Measurements from ENCODE around the gene UPK3BL1. TPM values are rescaled to one million over a fixed set of nuclear protein-coding genes. Genes with fewer than 3 reads are reported as not detected.
"Not testable (repeated sequence)": the region's sequence is repeated elsewhere in the genome, so short reads cannot be mapped to it uniquely, and the experiment has no call there.

UPK3BL1 gene
- total and polyA plus RNA-seq, 2 of the 8 experiments (the other 6 are each of a cell fraction or from before 2014, with no cell fraction given): 6.4 to 16.1 TPM

GRCh38 chr7:102611675-102612325 is 30.8 kb downstream of the UPK3BL1 start:
- H3K27ac ChIP-seq (ENCODE audit: low read depth, low read length); H3K9me3 ChIP-seq (ENCODE audit: insufficient read depth in 2 of 2, low read depth in 1 of 2, low read length in 1 of 2); H3K79me2 ChIP-seq (ENCODE audit: control insufficient read depth in 1 of 2, insufficient read depth in 2 of 2, low read length in 2 of 2); H3K9ac ChIP-seq (replicated peaks in 1 of 4; ENCODE audit: extremely low read depth in 1 of 4, low read depth in 3 of 4, low read length in 3 of 4); H3K14ac ChIP-seq (ENCODE audit: insufficient read length); H3K56ac ChIP-seq (replicated peaks; ENCODE audit: insufficient read length, low read depth, low read length); H2AK5ac ChIP-seq (ENCODE audit: low read depth, low read length); H3K4me2 ChIP-seq (ENCODE audit: insufficient read depth in 1 of 2, low read depth in 2 of 2, low read length in 2 of 2); H2BK12ac ChIP-seq (ENCODE audit: low read depth, low read length); H3K4ac ChIP-seq (replicated peaks; ENCODE audit: insufficient read length, low read depth, low read length); FAIRE-seq; H2BK20ac ChIP-seq (ENCODE audit: low read length); H3K79me1 ChIP-seq (ENCODE audit: low read depth, low read length); H3K23me2 ChIP-seq (ENCODE audit: low read depth, low read length); H3K4me1 ChIP-seq (replicated peaks in 1 of 4; ENCODE audit: control insufficient read depth in 3 of 4, insufficient read depth in 4 of 4, low read length in 3 of 4); H3K36me3 ChIP-seq (ENCODE audit: control insufficient read depth in 2 of 4, insufficient read depth in 4 of 4, low read length in 3 of 4); H3K23ac ChIP-seq (ENCODE audit: insufficient read length); H3K4me3 ChIP-seq (ENCODE audit: extremely low read depth in 1 of 4, insufficient read depth in 2 of 4, low read depth in 3 of 4, low read length in 4 of 4); H2BK120ac ChIP-seq (replicated peaks; ENCODE audit: low read depth, low read length); H2AFZ ChIP-seq (ENCODE audit: low read length); CTCF ChIA-PET (ENCODE audit: partially characterized antibody); H2BK15ac ChIP-seq (ENCODE audit: low read length); H4K20me1 ChIP-seq (replicated peaks in 1 of 2; ENCODE audit: control insufficient read depth in 1 of 2, insufficient read depth in 2 of 2, low read length in 2 of 2); H3K27me3 ChIP-seq (replicated peaks in 1 of 4; ENCODE audit: control insufficient read depth in 3 of 4, extremely low read depth in 1 of 4, insufficient read depth in 3 of 4, low read length in 3 of 4); POLR2A ChIA-PET (ENCODE audit: partially characterized antibody): not testable (repeated sequence)
- WGBS, 2 experiments (ENCODE audit: extremely low coverage in 1 of 2, insufficient coverage in 1 of 2, insufficient read length in 1 of 2, insufficient replicate concordance in 2 of 2, low coverage in 1 of 2, low lambda C conversion rate in 2 of 2, missing lambda C conversion rate in 1 of 2): 66% methylated on average over 7 of the region's 10 CpGs; no CpG with 5 or more reads in 1 of the 2 experiments
- peak overlapping the region; percentile 68 for H3K18ac ChIP-seq (ENCODE audit: extremely low read depth, low read length)
- DNase-seq (ENCODE audit: low read depth in 1 of 2, low spot score in 2 of 2): peak in 1 of 2 experiments; percentile 47
- H4K8ac ChIP-seq (ENCODE audit: extremely low read depth, insufficient read depth, low read length): peak overlapping the region; percentile 85
- H2BK5ac ChIP-seq (ENCODE audit: low read depth, low read length): peak overlapping the region; percentile 66; the same call in 1 of the 2 replicates
- H4K5ac ChIP-seq (ENCODE audit: insufficient read length, low read depth, low read length): peak overlapping the region; percentile 88
- H4K91ac ChIP-seq (replicated peaks; ENCODE audit: insufficient read length, low read length): peak overlapping the region; percentile 89

All from H1 (cell line).